Mesothelial cell of epicardium (in vitro differentiated cells): ENCODE data around the gene SLC12A4. TPM values are rescaled to one million over a fixed set of nuclear protein-coding genes. Genes with fewer than 3 reads are reported as not detected.

Experiments used
- DNase-seq, 2 experiments: peaks; one replicate each; pipeline ENCODE4 v3.0.0; 2021; ENCODE audit warnings: low spot score in 2 of 2; ENCODE audit not compliant: unreplicated experiment in 2 of 2
- H3K27ac Mint-ChIP-seq: 2 replicates; pipeline ENCODE4 v1.8.0; 2021; ENCODE audit warnings: mixed read lengths
- H3K27me3 Mint-ChIP-seq: 2 replicates; pipeline ENCODE4 v1.8.0; 2021; ENCODE audit warnings: low read depth, mixed read lengths
- H3K36me3 Mint-ChIP-seq: 2 replicates; pipeline ENCODE4 v1.8.0; 2021; ENCODE audit warnings: mixed read lengths
- H3K4me1 Mint-ChIP-seq: 2 replicates; pipeline ENCODE4 v1.8.0; 2021; ENCODE audit warnings: mixed read lengths
- H3K4me3 Mint-ChIP-seq: 2 replicates; pipeline ENCODE4 v1.8.0; 2021; ENCODE audit warnings: mild to moderate bottlenecking, moderate library complexity, mixed read lengths
- H3K9me3 Mint-ChIP-seq: 2 replicates; pipeline ENCODE4 v1.8.0; 2021; ENCODE audit warnings: mixed read lengths
- CTCF ChIP-seq: fragments of 200-600 bp; sonication (generic); IDR thresholded peaks from one replicate; pipeline ENCODE4 v1.5.0; 2021; ENCODE audit warnings: antibody characterized with exemption; ENCODE audit not compliant: unreplicated experiment
- total RNA-seq: library from RNA; stranded (reverse); gene quantifications from 3 replicates; pipeline ENCODE4 v1.2.1, GENCODE V29; 2021

SLC12A4 gene
- total RNA-seq, 1 donor from 2014 or later = 155 TPM

GRCh38 chr16:67936880-67937605 is 31.4 kb downstream of the SLC12A4 start:
- no peaks in the 10 kb centered on the region for H3K27me3 Mint-ChIP-seq
- no peaks in the 10 kb centered on the region for H3K9me3 Mint-ChIP-seq
- peak overlapping the region; percentile 100 for H3K4me3 Mint-ChIP-seq
- no peaks in the 10 kb centered on the region for H3K36me3 Mint-ChIP-seq
- peaks cover 20% of the 10 kb centered on the region for H3K4me1 Mint-ChIP-seq
- TF ChIP-seq CTCF = no peak
- peak overlapping the region; percentile 99 for H3K27ac Mint-ChIP-seq
- DNase-seq = no peak

GRCh38 chr16:67936124-67936879 is 32.1 kb downstream of the SLC12A4 start, which contains the start of gene PSMB10:
Gene PSMB10 (minus strand): TSS chr16:67936850. CDS start chr16:67936749, 101 bp downstream.
- peak within 1 kb of the TSS; percentile 99 for H3K27ac Mint-ChIP-seq
- DNase-seq = peak in 1 of 2 experiments; percentile 60
- no peaks in the 10 kb centered on the region for H3K36me3 Mint-ChIP-seq
- TF ChIP-seq CTCF = no peak
- peak within 1 kb of the TSS; percentile 100 for H3K4me3 Mint-ChIP-seq
- H3K9me3 Mint-ChIP-seq = no peaks in the 10 kb centered on the region
- no peaks in the 10 kb centered on the region for H3K27me3 Mint-ChIP-seq
- peaks cover 20% of the 10 kb centered on the region for H3K4me1 Mint-ChIP-seq

GRCh38 chr16:67935402-67936123 is 32.9 kb downstream of the SLC12A4 start:
- H3K27ac Mint-ChIP-seq = peak overlapping the region; percentile 99
- no peaks in the 10 kb centered on the region for H3K9me3 Mint-ChIP-seq
- H3K27me3 Mint-ChIP-seq = no peaks in the 10 kb centered on the region
- H3K4me1 Mint-ChIP-seq = peaks cover 20% of the 10 kb centered on the region
- peak; percentile 80 to 88 for DNase-seq
- peak overlapping the region; percentile 100 for H3K4me3 Mint-ChIP-seq
- peak; percentile 12 for TF ChIP-seq CTCF
- H3K36me3 Mint-ChIP-seq = no peaks in the 10 kb centered on the region

- H3K36me3 Mint-ChIP-seq = no peaks in the 10 kb centered on the region
- H3K4me3 Mint-ChIP-seq = peak overlapping the region; percentile 100
- H3K4me1 Mint-ChIP-seq = peaks cover 20% of the 10 kb centered on the region
- H3K27me3 Mint-ChIP-seq = no peaks in the 10 kb centered on the region
- TF ChIP-seq CTCF = no peak
- H3K9me3 Mint-ChIP-seq = no peaks in the 10 kb centered on the region
- peak overlapping the region; percentile 44 for H3K27ac Mint-ChIP-seq
- DNase-seq = no peak
Measured at GRCh38 chr16:67935101-67935401, 33.4 kb downstream of the SLC12A4 start.

- peak overlapping the region; percentile 44 for H3K27ac Mint-ChIP-seq
- TF ChIP-seq CTCF = no peak
- H3K36me3 Mint-ChIP-seq = no peaks in the 10 kb centered on the region
- no peaks in the 10 kb centered on the region for H3K9me3 Mint-ChIP-seq
- peak overlapping the region; percentile 100 for H3K4me3 Mint-ChIP-seq
- no peaks in the 10 kb centered on the region for H3K27me3 Mint-ChIP-seq
- H3K4me1 Mint-ChIP-seq = peaks cover 20% of the 10 kb centered on the region
- no peak for DNase-seq
Measured at GRCh38 chr16:67934306-67935100, 33.9 kb downstream of the SLC12A4 start.
